Astrocyte (in vitro differentiated cells and primary cell): ENCODE data around the gene PEX3. TPM values are rescaled to one million over a fixed set of nuclear protein-coding genes. Genes with fewer than 3 reads are reported as not detected.

Experiments used
- DNase-seq: peaks from one replicate; pipeline ENCODE4 v3.0.0-alpha.2; 2010; ENCODE audit warnings: low read depth
- FAIRE-seq: peaks from 2 replicates; lab custom pipeline; 2011; peaks lifted over from hg19 to GRCh38; lab: Jason Lieb, UNC
- H2AFZ ChIP-seq: 2 replicates; pipeline ENCODE4 v1.6.0; 2012; ENCODE audit warnings: low read depth, low read length, inconsistent platforms
- H3K27ac ChIP-seq: 2 replicates; pipeline ENCODE4 v1.5.1; 2011; ENCODE audit warnings: low read depth, low read length, inconsistent platforms
- H3K27me3 ChIP-seq: 2 replicates; pipeline ENCODE4 v1.6.0; 2011; ENCODE audit warnings: low read length, inconsistent platforms; ENCODE audit not compliant: insufficient read depth
- H3K36me3 ChIP-seq: 2 replicates; pipeline ENCODE4 v1.5.1; 2011; ENCODE audit warnings: low read length, inconsistent platforms; ENCODE audit not compliant: insufficient read depth
- H3K4me1 ChIP-seq: 2 replicates; pipeline ENCODE4 v1.5.1; 2011; ENCODE audit warnings: low read length, inconsistent platforms; ENCODE audit not compliant: insufficient read depth
- H3K4me2 ChIP-seq: 2 replicates; pipeline ENCODE4 v1.6.0; 2012; ENCODE audit warnings: low read length, inconsistent platforms
- H3K4me3 ChIP-seq: 2 replicates; pipeline ENCODE4 v1.5.1; 2011; ENCODE audit warnings: low read depth, mild to moderate bottlenecking, low read length, inconsistent platforms; ENCODE audit not compliant: insufficient read depth
- H3K79me2 ChIP-seq: 2 replicates; pipeline ENCODE4 v1.6.0; 2012; ENCODE audit warnings: mild to moderate bottlenecking, low read length, inconsistent platforms; ENCODE audit not compliant: insufficient read depth
- H3K9ac ChIP-seq: 2 replicates; pipeline ENCODE4 v1.6.0; 2012; ENCODE audit warnings: mild to moderate bottlenecking, low read length, inconsistent platforms
- H3K9me3 ChIP-seq: 2 replicates; pipeline ENCODE4 v1.5.1; 2012; ENCODE audit warnings: low read depth, mild to moderate bottlenecking, low read length, inconsistent platforms; ENCODE audit not compliant: insufficient read depth
- H4K20me1 ChIP-seq: 2 replicates; pipeline ENCODE4 v1.6.0; 2012; ENCODE audit warnings: low read length, inconsistent platforms; ENCODE audit not compliant: insufficient read depth
- H3K27ac Mint-ChIP-seq: one replicate; pipeline ENCODE4 v1.8.0; 2021; ENCODE audit warnings: mild to moderate bottlenecking, mixed read lengths; ENCODE audit not compliant: unreplicated experiment
- H3K27me3 Mint-ChIP-seq: one replicate; pipeline ENCODE4 v1.8.0; 2021; ENCODE audit warnings: low read depth, mixed read lengths; ENCODE audit not compliant: unreplicated experiment
- H3K36me3 Mint-ChIP-seq: one replicate; pipeline ENCODE4 v1.8.0; 2021; ENCODE audit warnings: low read depth, mixed read lengths; ENCODE audit not compliant: unreplicated experiment
- H3K4me1 Mint-ChIP-seq: one replicate; pipeline ENCODE4 v1.8.0; 2021; ENCODE audit warnings: low read depth, mixed read lengths; ENCODE audit not compliant: unreplicated experiment
- H3K4me3 Mint-ChIP-seq: one replicate; pipeline ENCODE4 v1.8.0; 2021; ENCODE audit warnings: mild to moderate bottlenecking, moderate library complexity, mixed read lengths; ENCODE audit not compliant: unreplicated experiment
- H3K9me3 Mint-ChIP-seq: one replicate; pipeline ENCODE4 v1.8.0; 2021; ENCODE audit warnings: mild to moderate bottlenecking, mixed read lengths; ENCODE audit not compliant: unreplicated experiment
- CTCF ChIP-seq: IDR thresholded peaks from 2 replicates; pipeline ENCODE4 v1.5.1; 2011; ENCODE audit warnings: low read depth, mild to moderate bottlenecking, inconsistent platforms, low read length, moderate library complexity; ENCODE audit not compliant: insufficient read depth
- EZH2 ChIP-seq: IDR thresholded peaks from 2 replicates; pipeline ENCODE4 v1.6.1; 2012; ENCODE audit warnings: mild to moderate bottlenecking, low read length, inconsistent platforms; ENCODE audit not compliant: insufficient read depth
- total RNA-seq: library from RNA; stranded (reverse); gene quantifications from 2 replicates; pipeline ENCODE4 v1.2.1, GENCODE V29; 2021

Gene PEX3
- total RNA-seq, 1 donor from 2014 or later: 14.2 TPM

DNA sequence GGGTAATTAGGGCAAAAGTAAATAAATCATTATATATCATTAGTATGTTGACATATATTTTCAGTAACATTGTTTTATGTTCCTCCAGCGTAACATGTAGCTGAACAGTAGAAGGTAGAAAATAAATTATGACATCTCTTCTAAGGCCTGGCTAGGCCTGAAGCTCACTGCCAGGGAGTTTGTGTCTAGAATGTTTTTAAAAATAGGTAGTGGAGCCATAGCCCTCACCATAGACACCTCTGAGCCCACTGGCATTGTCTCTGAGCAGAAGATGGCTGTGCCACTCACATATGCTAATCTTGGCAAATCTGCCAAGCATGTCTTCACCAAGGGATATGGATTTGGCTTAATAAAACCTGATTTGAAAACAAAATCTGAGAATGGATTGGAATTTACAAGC lies 39.6 kb downstream of the PEX3 start:
- Histone ChIP-seq H4K20me1 (no peaks in the 10 kb centered on the region), H3K4me1 (no peaks in the 10 kb centered on the region), H3K9ac (no peak overlapping the region), H3K27ac (no peak overlapping the region), H3K9me3 (no peaks in the 10 kb centered on the region), H3K4me2 (no peak overlapping the region), H3K27me3 (no peaks in the 10 kb centered on the region), H3K36me3 (peaks cover 12% of the 10 kb centered on the region), H3K4me3 (no peak overlapping the region), H2AFZ (no peak overlapping the region), H3K79me2 (no peaks in the 10 kb centered on the region)
- no peak for FAIRE-seq
- H3K27ac Mint-ChIP-seq: no peak overlapping the region
- H3K9me3 Mint-ChIP-seq: no peaks in the 10 kb centered on the region
- DNase-seq: no peak
- H3K4me1 Mint-ChIP-seq: no peaks in the 10 kb centered on the region
- H3K4me3 Mint-ChIP-seq: no peak overlapping the region
- no peak for TF ChIP-seq CTCF
- no peak for TF ChIP-seq EZH2
- no peaks in the 10 kb centered on the region for H3K36me3 Mint-ChIP-seq
- H3K27me3 Mint-ChIP-seq: no peaks in the 10 kb centered on the region

- peaks cover 16% of the 10 kb centered on the region for H3K36me3 ChIP-seq
- no peak overlapping the region for H3K4me3 Mint-ChIP-seq
- no peaks in the 10 kb centered on the region for H3K27me3 Mint-ChIP-seq
- H3K4me1 ChIP-seq: no peaks in the 10 kb centered on the region
- H3K27ac Mint-ChIP-seq: no peak overlapping the region
- no peak overlapping the region for H3K9ac ChIP-seq
- H2AFZ ChIP-seq: no peak overlapping the region
- TF ChIP-seq EZH2 (no peak), CTCF (no peak)
- H3K36me3 Mint-ChIP-seq: no peaks in the 10 kb centered on the region
- H3K79me2 ChIP-seq: no peaks in the 10 kb centered on the region
- FAIRE-seq (no peak), DNase-seq (no peak)
- H3K9me3 ChIP-seq: no peaks in the 10 kb centered on the region
- H3K27me3 ChIP-seq: no peaks in the 10 kb centered on the region
- no peak overlapping the region for H3K4me3 ChIP-seq
- H4K20me1 ChIP-seq: no peaks in the 10 kb centered on the region
- no peaks in the 10 kb centered on the region for H3K4me1 Mint-ChIP-seq
- no peak overlapping the region for H3K4me2 ChIP-seq
- no peak overlapping the region for H3K27ac ChIP-seq
- no peaks in the 10 kb centered on the region for H3K9me3 Mint-ChIP-seq
Measured at GRCh38 chr6:143490775-143491174, 40.2 kb downstream of the PEX3 start.

GRCh38 chr6:143496974-143497373 lies 46.4 kb downstream of the PEX3 start:
- H3K79me2 ChIP-seq: no peaks in the 10 kb centered on the region
- H3K36me3 ChIP-seq: peaks cover 34% of the 10 kb centered on the region
- no peak overlapping the region for H2AFZ ChIP-seq
- no peaks in the 10 kb centered on the region for H3K27me3 ChIP-seq
- no peak overlapping the region for H3K4me3 ChIP-seq
- no peak overlapping the region for H3K27ac ChIP-seq
- Mint-ChIP-seq H3K36me3 (peaks cover 20% of the 10 kb centered on the region), H3K27me3 (no peaks in the 10 kb centered on the region), H3K27ac (no peak overlapping the region), H3K4me1 (peaks cover 4% of the 10 kb centered on the region), H3K4me3 (no peak overlapping the region), H3K9me3 (no peaks in the 10 kb centered on the region)
- TF ChIP-seq CTCF: no peak
- TF ChIP-seq EZH2: no peak
- no peak overlapping the region for H3K4me2 ChIP-seq
- no peak for DNase-seq
- H3K9me3 ChIP-seq: no peaks in the 10 kb centered on the region
- H4K20me1 ChIP-seq: no peaks in the 10 kb centered on the region
- FAIRE-seq: no peak
- H3K4me1 ChIP-seq: no peaks in the 10 kb centered on the region
- no peak overlapping the region for H3K9ac ChIP-seq
